Globus pallidus (tissue), 1 donor: ENCODE results near the gene RBM47.
A peak's percentile ranks its signal among the peaks of the same experiment; 100 is the strongest.
"Not testable (repeated sequence)": the region's sequence is repeated elsewhere in the genome, so short reads cannot be mapped to it uniquely, and the experiment has no call there.

Source experiments
- DNase-seq: peaks from one replicate; pipeline ENCODE4 v3.0.0-alpha.2; 2015; ENCODE audit warnings: low spot score

Gene RBM47

DNA sequence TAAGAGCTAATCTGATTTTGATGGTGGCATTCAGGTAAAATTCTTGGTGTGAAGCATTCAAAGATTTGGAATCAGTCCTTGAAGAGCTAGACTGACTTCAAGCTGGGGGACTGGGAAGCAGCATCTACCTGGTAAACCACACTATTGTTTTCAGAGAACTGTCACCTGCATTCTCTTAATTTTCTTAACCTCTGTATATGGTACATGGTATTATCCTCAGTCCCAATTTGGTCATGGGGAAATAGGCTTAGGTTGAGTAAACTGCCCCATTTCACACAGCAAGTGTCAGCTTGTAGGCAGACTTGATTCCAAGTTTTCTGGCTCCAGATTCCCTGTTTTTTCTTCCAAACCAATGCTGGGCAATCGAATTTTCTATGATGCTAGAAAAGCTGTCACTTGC, 190.1 kb downstream of the RBM47 start:
- DNase-seq, result no peak

DNA sequence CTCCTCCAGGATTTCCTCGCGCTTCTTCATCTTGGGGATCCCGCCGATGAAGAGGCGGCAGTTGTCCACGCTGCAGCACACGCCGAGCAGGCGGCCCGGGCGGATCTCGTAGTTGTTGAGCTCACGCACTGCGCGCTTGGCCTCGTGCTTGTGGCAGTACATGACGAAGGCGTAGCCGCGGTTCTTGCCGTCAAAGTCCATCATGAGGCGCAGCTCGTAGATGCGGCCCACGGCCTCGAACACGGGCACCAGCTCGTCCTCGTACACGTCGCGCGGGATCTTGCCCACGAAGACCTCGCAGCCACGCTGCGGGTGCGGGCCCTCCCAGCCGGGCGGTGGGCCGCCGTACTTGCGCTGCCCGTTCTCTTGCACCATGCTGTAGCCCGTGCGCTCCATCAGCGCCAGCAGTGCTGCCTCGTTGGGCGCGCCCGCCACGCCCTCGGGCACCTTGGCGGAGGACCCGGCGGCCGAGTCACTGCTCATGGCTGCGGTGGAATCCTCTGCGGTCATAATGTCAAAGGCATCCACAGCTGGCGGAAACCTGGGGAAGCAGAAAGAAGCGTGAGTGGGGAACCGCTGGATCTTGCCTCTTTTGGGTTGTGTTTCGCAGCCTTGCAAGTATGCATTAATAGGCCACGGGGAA, 191.2 kb downstream of the RBM47 start:
- DNase-seq, result no peak

DNA sequence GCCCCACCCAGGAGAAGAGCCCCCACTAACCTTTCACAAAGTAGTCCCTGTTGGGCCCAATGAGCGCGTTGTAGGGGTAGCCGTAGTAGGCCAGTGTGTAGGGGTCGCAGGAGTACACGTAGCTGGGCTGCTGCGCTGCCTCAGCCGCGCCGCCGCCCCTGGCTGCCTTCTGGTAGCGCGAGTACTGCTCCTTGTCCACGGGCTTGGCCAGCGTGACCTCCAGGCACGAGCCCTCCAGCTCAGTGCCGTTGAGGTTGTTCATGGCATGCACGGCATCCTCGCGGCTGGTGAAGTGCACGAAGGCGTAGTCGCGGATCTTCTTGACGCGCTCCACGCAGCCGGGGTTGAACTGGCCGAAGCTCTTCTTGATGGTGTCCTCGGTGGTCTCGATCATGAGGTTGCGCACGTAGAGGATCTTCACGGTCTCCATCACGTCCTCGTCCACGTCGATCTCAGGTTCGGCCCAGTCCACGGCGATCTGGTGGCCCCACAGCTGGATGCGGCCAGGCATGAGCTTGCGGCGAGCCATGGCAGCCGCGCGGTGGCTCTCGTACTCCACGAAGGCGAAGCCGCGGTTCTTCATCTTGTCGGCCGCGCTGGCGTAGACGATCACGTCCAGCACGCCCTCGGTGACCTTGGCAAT, 191.8 kb downstream of the RBM47 start:
- DNase-seq, result no peak

DNA sequence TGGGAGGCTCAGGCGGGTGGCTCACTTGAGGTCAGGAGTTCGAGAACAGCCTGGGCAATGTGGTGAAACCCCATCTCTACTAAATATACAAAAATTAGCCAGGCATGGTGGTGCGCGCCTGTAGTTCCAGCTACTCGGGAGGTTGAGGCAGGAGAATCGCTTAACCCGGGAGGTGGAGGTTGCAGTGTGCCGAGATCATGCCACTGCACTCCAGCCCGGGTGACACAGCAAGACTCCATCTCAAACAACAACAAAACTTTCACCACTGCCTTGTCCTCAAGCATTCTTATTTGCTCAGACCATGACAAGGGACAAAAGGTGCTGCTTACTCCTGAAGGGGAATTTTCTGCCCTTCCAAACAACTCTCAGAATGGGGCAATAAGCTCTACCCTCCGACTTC, 194.4 kb downstream of the RBM47 start:
- not testable (repeated sequence) for DNase-seq

DNA sequence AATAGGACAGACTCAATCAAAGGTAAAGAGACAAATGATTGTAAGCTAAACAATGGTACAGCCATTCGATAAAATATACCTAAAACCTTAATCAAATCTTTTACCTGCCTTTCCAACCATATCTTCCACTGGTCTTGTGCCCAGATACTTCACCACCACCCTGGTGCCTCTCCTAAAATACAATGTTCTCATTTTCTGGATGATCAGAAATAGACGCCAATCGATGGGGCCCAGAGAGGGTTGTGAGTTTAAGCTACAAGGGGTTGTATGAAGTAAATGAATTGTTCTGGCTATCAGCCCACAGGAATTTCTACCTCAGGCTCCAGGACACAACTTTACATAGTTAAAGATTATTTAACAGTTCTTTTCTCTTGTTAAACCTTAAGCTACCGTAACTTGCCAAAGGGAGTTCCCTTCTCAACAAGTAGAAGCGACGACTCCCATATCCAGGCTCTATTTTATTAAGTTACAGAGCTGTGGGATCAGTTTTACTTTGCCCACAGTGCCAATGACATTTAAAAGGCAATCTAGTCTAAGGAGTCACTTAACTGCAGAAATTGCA, 195.5 kb downstream of the RBM47 start:
- DNase-seq, result no peak

DNA sequence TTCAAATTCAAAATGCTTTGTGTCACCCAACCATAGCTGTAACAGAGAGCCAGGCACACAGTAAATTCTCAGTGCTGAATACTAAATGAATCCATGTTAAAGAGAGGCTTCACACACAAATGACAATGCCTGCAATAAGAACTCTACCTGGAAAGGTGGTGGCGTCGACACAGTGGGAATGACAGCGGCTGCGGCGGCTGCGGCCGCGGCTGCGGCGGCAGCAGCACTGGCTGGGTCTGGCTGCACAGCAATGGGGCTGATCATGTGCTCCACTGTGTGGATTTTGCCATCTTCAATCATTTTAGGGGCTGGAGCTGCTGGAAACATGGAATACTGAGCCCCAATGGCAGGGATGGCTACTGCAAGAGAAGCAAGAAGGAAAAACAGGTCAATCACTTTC, 197.2 kb downstream of the RBM47 start:
- no peak for DNase-seq

DNA sequence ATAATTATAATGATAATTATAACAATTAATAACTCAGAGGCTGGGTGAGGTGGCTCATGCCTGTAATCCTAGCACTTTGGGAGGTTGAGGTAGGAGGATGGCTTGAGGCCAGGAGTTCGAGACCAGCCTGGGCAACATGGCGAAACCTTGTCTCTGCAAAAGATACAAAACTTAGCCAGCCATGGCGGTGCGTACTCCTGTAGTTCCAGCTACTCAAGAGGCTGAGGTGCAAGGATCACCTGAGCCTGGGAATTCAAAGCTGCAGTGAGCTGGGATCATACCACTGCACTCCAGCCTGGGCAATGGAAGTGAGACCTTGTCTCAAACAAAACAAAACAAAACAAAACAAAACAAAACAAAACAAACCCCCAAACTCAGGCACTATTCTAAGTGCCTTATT, 201.8 kb downstream of the RBM47 start:
- DNase-seq, result not testable (repeated sequence)

DNA sequence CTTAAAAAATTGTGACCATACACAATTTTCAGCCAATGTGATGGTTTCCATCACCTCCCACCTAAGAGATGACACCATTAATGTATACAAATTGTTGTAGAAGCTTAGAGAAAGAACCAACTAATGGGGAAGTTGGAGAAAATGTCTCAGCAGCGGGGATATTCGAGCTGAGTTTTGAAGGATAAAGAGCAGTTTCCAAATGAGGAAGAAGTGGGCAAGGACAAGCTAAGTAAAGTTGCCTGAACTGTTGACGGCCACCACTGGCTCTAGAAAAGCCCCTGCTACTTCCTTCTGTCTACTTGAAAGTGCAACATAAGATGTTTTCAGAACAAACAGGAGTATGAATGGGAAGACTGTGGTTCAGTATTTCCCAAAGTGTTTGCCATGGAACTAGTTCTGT, 202.5 kb downstream of the RBM47 start:
- DNase-seq, result peak; percentile 42

DNA sequence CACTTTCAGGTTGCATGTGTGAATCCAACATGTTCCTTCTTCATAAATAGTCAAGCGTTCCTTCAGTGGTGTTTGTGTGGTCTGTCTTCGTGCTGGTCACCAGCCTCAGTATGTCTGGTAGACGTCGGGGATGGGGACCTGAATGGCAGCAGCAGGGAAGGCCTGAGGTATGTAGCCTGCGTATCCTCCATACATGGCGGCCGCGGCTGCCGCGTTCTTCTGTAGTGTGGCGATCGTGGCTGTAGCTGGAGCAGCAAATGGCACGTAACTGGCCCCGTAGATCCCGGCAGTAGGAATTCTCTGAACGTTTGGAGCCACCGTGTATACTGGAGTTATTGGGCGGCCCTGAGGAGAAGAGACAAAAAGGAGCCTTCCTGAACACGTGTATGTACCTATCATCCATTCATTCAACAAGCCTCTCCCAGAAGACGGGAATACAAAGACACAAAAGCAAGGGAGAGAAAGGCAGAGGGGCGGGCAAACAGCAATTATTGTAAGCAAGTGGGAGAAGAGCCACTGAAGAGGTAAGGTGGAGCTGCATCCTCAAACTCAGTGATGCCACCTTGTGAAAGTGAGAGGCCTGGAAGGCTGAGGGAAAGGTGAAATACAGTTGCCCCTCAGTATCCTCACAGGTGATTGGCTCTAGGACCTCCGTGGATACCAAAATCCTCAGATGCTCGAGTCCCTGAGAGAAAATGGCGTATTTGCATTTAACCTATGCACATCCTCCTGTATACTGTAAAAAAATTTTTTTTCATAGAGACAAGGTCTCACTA, 203.7 kb downstream of the RBM47 start:
- no peak for DNase-seq

DNA sequence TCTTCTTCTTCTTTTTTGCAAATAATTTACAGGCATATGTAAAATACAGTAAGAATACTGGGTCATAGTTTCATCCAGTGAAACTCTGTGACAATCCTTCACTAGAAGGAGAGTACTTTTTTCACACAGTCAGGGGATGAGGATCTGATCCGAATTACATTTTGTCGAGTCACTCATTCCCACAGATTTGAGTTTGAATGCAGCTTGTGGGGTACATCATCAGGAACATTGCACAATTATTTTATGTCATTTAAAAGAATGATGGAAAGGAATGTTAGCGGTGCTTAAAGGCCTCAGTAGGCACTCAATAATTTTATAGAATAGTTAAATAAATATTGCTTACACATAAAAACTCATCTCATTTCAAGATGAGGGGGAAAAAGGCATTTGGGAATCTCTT, 205.9 kb downstream of the RBM47 start:
- DNase-seq, result no peak

DNA sequence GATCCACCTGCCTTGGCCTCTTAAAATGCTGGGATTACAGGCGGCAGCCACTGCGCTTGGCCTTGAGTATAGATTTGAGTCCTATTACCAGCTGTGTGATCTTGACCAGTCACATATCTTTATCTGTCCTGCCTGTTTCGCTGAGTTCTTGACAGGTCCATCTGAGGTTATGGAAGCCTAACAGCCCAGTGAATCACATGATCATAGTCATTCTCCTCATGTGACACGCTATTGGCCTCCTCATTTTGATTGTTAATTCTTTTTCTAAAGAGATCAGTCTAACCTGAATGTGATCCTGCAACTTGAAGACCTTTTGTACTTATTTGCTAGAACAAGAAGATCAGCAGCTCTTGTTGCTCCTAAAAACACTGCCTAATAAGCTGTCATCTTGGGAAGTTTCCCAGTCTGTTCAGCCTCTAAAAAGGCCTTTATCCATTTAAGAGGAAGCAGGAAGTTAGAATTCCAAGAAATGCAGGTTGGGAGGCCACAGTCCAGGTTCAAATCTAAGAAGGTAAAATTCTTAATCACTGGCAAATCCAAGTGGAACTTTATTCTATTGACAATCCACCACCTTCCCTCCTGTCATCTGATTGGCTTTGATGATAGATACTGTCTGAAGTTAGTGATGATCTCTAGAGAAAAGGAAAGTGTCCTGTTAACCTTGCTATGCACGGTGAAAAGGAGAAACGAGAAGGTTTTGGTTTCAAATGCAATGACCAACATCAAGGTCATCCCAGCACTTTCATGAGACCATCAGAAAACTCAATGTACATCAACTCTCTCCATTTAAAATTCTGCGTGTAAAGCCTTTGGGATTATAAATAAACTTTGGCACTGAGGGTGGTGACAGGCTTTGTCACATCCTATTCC, 207.6 kb downstream of the RBM47 start:
- no peak for DNase-seq

DNA sequence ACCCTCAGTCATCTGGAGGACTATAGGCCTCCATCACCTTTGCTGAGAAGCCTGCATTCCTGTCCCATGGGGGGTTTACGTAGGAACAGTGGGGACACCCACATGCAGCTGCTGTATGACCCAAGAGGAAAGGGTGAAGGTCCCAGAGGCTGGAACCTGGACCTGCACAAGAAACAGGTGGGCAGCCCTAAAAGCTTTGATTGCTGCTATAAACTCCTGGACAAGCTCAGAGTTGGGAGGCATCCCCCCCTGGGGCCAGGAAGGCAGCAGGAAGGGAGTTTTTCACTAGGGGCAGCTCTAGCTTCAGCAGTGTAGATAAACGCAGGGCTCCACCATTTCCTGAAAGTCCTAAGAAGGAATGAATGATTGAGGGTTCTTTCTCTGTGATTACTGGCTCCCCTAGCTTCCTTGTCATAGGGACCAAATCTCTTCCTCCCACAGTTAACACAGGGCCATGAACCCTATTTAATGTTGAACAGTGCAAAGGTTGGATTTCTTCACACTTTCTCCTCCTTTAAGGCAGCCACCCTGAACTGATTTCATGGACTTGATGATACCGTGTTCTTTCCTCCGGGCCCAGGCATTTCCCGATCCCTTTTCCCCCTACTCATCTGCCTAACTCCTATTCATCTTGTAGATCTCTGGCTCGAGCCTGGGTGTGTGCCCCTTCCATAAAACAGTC, 210.3 kb downstream of the RBM47 start:
- no peak for DNase-seq

DNA sequence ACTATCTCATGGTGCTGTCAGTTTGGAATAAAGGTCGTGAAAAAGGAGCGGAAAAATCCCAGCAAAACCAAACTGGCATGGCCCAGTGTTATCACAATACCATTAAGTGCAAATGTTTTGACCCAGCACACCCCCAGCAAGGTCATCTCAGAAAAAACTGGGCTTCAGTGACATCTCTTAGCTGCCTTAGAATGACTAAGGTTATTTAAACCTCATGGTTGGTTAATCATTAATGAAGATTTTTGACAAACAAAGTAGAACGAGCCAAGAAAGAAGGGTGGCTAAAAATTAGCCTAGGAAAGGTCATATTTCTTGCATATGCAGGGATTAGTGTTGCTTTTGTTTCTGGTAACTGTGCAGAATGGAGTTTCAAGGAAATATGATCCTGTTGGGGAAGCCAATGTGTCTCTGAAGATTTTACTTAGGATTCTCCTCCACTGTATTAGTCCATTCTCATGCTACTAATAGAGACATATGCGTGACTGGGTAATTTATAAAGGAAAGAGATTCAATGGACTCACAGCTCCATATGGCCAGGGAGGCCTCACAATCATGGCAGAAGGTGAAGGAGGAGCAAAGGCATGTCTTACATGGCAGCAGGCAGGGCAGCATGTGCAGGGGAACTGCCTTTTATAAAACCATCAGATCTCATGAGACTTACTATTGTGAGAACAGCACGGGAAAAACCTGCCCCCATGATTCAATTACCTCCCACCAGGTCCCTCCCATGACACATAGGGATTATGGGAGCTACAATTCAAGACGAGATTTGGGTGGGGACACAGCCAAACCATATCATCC, 211.0 kb downstream of the RBM47 start:
- DNase-seq, result no peak

DNA sequence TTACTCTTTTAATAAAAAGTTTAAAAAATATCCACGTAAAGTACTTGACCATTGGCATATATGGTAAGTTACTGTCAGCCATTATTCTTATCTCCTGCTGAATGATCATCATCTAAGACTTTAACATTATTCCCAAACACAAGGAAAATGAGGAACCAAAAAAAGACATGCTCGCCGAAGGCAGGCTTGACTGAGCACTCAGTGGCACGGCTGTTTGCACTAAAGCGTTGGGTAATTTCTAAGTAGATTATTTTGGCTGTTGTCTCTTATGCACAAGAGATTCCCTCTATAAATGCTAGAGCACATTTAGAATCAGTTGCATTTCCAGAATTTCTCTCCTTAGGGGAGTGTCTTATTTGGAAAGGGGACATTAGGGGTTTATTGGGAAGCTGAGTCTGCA, 211.7 kb downstream of the RBM47 start:
- no peak for DNase-seq

DNA sequence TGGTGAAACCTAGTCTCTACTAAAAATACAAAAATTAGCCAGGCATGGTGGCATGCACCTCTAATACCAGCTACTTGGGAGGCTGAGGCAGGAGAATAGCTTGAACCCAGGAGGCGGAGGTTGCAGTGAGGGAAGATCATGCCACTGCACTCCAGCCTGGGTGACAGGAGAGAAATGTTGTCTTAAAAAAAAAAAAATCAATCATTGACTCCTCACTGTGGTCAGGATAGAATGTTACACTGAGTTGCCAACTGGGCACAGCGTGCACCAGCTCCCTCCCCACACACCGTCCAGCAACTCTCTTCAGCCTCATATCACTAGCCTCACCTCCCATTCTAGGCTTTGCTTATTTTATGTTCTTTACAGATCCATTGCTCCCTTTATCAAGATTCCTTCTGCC, 215.0 kb downstream of the RBM47 start:
- DNase-seq, result no peak

DNA sequence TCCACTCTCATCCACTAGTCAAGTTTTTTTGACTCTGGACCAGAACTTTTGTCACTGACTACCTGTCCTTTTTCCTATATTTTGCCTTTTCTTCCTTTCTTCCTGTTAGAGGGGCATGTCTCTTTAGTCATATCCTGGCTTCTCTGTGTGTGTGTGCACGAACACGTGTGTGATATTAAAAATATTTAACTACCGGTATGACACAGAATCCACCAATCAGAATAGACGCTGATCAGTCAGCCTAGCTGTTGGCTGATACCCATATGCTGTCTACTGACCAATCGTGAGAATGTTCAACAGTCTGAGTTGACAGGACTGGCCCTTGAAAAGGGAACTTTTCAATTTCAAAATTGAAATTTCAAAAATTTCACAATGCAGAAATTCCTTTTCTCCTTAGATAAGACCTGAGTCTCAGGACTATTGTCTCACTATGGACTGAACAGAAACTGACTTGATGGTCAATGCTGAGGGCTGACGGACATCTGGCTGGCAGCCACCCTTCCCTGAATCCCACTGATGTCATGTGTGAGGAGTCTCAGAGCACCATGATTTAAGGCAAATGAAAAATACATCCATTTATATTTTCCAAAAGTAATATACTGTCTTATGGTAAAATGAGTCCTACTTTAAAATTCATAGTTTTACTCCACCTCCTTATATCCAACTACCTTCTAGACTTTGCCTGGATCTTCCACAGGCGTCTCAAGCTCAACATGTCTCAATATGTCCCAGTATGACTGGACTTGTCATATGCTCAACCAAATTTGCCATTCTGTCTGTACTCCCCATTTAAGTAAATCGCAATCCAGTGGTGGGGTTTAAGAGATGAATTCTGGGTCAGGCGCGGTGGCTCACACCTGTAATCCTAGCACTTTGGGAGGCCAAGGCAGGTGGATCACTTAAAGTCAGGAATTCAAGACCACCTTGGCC, 216.5 kb downstream of the RBM47 start:
- no peak for DNase-seq

DNA sequence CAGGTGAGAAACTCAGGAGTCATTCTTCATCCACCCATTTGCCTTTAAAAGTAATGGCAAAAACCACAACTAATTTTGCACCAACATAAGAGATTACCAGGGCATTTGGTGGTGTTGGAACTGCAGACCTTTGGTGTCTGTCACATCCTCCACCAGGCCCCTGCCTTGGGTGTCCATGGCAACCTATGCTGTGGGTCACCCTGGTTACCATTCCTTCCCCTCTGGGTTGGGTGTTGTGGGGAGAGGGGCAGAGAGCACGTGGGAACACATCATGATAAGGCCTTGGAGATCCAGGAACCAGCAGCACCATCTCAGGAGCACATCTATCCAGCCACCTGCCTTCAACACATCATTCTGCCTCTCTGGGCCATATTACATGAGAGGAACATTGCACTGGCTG, 217.3 kb downstream of the RBM47 start:
- no peak for DNase-seq

DNA sequence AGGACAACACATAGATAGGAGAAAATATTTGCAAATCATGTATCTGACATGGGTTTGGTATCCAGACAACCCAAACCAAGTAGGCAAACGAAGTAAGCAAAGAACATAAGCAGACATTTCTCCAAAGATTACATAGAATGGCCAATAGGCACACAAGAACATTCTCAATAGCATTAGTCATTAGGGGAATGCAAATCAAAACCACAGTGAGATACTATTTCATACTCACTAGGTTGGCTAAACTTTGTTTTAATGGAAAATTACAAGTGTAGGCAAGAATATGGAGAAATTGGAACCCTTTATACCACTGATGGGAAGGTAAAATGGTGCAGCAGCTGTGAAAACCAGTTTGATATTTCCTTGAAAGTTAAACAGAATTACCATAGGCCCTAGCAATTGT, 219.8 kb downstream of the RBM47 start:
- no peak for DNase-seq

DNA sequence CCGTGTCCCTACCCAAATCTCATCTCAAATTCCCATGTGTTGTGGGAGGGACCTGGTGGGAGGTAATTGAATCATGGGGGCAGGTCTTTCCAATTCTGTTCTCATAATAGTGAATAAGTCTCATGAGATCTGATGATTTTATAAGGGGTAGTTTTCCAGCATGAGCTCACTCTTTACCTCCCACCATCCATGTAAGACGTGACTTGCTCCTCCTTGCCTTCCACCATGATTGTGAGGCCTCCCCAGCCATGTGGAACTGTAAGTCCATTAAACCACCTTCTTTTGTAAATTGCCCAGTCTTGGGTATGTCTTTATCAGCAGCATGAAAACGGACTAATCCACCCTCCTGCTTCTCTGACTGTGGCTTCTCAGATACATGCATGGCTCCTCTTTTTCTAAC, 222.2 kb downstream of the RBM47 start:
- not testable (repeated sequence) for DNase-seq

DNA sequence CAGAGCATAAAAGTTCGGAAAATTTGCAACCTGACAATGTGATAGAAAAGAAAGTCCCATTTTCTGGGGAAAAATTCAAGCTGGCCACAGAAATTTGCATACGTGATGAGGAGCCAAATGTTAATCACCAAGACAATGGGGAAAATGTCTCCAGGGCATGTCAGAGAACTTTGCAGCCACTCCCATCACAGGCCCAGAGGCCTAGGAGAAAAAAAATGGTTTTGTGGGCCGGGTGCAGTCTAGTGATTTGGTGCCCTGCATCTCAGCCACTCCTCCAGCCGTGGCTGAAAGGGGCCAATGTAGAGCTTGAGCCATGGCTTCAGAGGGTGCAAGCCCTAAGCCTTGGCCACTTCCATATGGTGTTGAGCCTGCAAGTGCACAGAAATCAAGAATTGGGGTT, 223.3 kb downstream of the RBM47 start:
- DNase-seq, result no peak
